ENCODE measurements around the gene KIR2DL1. TPM values are rescaled to one million over a fixed set of nuclear protein-coding genes. Genes with fewer than 3 reads are reported as not detected.
"Not testable (repeated sequence)": the region's sequence is repeated elsewhere in the genome, so short reads cannot be mapped to it uniquely, and the experiment has no call there.

Gene KIR2DL1
- polyA plus RNA-seq, 3 donors: not detected

- not testable (repeated sequence) for H3K27ac ChIP-seq (ENCODE audit: low read depth, low read length)
- 37 to 79% (median 70%) methylated on average over 3 to 4 of the region's 4 CpGs for WGBS, 3 donors
These were observed 3.1 kb upstream of the KIR2DL1 start for GRCh38 chr19:54766464-54766863.

DNA sequence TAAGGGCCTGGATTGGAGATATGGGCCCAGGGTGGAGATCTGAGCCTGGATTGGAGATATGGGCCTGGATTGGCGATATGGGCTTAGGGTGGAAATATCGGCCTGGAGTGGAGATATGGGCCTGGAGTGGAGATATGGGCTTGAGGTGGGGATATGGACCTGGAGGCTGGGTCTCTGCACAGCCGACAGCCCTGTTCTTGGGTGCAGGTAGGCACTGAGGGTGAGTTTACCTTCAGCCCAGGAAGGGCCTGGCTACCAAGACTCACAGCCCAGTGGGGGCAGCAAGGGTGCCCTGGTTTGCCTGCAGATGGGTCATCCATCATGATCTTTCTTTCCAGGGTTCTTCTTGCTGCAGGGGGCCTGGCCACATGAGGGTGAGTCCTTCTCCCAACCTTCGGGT, 918 bp downstream of the KIR2DL1 start:
- WGBS, 3 donors: 84 to 100% (median 85%) methylated on average over 3 to 4 of the region's 4 CpGs

GRCh38 chr19:54771018-54771960, 1.7 kb downstream of the KIR2DL1 start:
- H3K27ac ChIP-seq (ENCODE audit: low read depth, low read length): not testable (repeated sequence)
- 67 to 82% (median 80%) methylated on average over 10 to 14 of the region's 15 CpGs for WGBS, 3 donors

More for the DNA sequence above, 918 bp downstream of the KIR2DL1 start:
- H3K27ac ChIP-seq (ENCODE audit: low read depth, low read length): not testable (repeated sequence)

DNA sequence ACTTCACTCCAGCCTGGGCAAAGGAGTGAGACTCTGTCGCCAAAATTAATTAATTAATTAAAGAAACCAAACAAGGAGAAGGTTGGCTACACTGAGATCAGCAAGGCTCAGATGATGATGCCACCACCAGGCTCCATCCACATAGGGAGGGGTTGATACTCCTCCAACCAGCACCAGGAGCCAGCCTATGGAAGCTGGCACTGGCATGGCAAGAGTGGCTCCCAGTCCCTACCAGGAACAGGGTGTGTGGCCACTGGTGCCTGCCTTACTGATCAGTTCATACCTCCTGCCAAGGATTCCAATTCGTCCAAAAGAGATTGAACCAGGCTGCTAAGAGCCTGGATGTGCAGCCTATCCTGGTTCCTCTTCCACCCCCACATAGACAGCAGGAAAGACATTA, 3.1 kb downstream of the KIR2DL1 start:
- H3K27ac ChIP-seq (ENCODE audit: low read depth, low read length): not testable (repeated sequence)
- WGBS, 3 donors: 41 to 56% (median 48%) methylated on average over 2 of the region's 2 CpGs

DNA sequence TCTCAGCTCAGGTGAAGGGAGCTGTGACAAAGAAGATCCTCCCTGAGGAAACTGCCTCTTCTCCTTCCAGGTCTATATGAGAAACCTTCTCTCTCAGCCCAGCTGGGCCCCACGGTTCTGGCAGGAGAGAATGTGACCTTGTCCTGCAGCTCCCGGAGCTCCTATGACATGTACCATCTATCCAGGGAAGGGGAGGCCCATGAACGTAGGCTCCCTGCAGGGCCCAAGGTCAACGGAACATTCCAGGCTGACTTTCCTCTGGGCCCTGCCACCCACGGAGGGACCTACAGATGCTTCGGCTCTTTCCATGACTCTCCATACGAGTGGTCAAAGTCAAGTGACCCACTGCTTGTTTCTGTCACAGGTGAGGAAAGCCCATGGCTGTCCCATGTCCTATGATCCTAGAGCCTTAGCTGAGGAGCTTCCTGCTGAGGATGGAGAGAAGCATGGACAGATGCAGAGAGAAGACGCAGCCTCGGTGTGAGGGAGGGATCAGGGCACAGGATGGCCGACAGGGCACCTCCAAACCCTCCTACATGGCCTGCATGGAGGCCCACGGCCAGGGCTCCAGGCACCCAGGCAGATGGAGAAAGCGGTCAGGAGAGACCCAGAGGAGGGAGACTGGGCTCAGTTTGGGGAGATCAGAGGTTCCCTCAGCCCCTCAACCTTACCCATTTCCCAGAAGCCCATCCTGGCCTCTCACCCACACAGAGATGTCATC, 5.7 kb downstream of the KIR2DL1 start:
- WGBS, 3 donors: 63 to 78% (median 70%) methylated on average over 10 to 12 of the region's 12 CpGs
- not testable (repeated sequence) for H3K27ac ChIP-seq (ENCODE audit: low read depth, low read length)

DNA sequence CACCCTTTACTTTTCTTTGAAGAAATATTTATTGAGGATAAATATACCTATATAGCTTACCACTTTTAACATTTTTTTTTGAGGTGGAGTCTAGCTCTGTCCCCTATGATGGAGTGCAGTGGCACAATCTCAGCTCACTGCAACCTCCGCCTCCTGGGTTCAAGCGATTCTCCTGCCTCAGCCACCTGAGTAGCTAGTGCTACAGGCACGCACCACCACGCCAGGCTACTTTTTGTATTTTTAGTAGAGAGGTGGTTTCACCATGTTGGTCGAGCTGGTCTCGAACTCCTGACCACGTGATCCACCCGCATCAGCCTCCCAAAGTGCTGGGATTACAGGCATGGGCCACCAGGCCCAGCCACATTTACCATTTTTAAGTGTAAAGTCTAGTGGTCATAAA, 6.2 kb downstream of the KIR2DL1 start:
- WGBS, 3 donors: 59 to 85% (median 63%) methylated on average over 8 of the region's 8 CpGs

GRCh38 chr19:54777851-54778250, 8.3 kb downstream of the KIR2DL1 start:
- H3K27ac ChIP-seq (ENCODE audit: low read depth, low read length): not testable (repeated sequence)
- 20 to 70% (median 41%) methylated on average over 3 to 4 of the region's 4 CpGs for WGBS, 3 donors

More for the DNA sequence above, 6.2 kb downstream of the KIR2DL1 start:
- not testable (repeated sequence) for H3K27ac ChIP-seq (ENCODE audit: low read depth, low read length)

- not testable (repeated sequence) for H3K27ac ChIP-seq (ENCODE audit: low read depth, low read length)
- 46 to 80% (median 60%) methylated on average over 7 of the region's 7 CpGs for WGBS, 3 donors
These were observed 9.3 kb downstream of the KIR2DL1 start for GRCh38 chr19:54778896-54779295.

GRCh38 chr19:54782916-54783315, 13.3 kb downstream of the KIR2DL1 start:
- H3K27ac ChIP-seq (ENCODE audit: low read depth, low read length): not testable (repeated sequence)
- WGBS, 3 donors: 56 to 75% (median 73%) methylated on average over 4 of the region's 4 CpGs

DNA sequence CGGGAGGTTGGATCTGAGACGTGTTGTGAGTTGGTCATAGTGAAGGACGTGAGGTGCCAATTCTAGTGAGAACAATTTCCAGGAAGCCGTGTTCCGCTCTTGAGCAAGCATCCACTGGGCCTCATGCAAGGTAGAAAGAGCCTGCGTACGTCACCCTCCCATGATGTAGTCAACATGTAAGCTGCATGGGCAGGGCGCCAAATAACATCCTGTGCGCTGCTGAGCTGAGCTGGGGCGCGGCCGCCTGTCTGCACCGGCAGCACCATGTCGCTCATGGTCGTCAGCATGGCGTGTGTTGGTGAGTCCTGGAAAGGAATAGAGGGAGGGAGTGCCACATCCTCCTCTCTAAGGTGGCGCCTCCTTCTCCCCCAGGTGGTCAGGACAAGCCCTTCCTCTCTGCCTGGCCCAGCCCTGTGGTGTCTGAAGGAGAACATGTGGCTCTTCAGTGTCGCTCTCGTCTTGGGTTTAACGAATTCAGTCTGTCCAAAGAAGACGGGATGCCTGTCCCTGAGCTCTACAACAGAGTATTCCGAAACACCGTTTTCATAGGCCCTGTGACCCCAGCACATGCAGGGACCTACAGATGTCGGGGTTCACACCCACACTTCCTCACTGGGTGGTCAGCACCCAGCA, 16.6 kb downstream of the KIR2DL1 start:
- H3K27ac ChIP-seq (ENCODE audit: low read depth, low read length): not testable (repeated sequence)
- WGBS, 3 donors: 82 to 88% (median 87%) methylated on average over 23 to 24 of the region's 24 CpGs

DNA sequence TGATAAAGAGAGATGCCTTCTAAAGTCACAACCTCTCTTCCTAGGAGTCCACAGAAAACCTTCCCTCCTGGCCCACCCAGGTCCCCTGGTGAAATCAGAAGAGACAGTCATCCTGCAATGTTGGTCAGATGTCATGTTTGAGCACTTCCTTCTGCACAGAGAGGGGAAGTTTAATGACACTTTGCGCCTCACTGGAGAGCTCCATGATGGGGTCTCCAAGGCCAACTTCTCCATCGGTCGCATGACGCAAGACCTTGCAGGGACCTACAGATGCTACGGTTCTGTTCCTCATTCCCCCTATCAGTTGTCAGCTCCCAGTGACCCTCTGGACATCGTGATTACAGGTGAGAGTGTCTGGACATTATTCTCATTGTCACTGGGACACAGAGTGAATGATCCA, 18.6 kb downstream of the KIR2DL1 start:
- H3K27ac ChIP-seq (ENCODE audit: low read depth, low read length): not testable (repeated sequence)
- WGBS, 3 donors: 51 to 72% (median 59%) methylated on average over 6 of the region's 6 CpGs

GRCh38 chr19:54790711-54791110, 21.1 kb downstream of the KIR2DL1 start:
- no peak overlapping the region for H3K27ac ChIP-seq (ENCODE audit: low read depth, low read length)
- 57 to 74% (median 71%) methylated on average over 5 of the region's 5 CpGs for WGBS, 3 donors

- H3K27ac ChIP-seq (ENCODE audit: low read depth, low read length): no peak overlapping the region
- 70 to 89% (median 78%) methylated on average over 6 of the region's 6 CpGs for WGBS, 3 donors
These were observed 21.9 kb downstream of the KIR2DL1 start for GRCh38 chr19:54791476-54791875.

GRCh38 chr19:54792814-54793213, 23.2 kb downstream of the KIR2DL1 start:
- WGBS, 3 donors: 26 to 59% (median 27%) methylated on average over 8 of the region's 8 CpGs
- no peak overlapping the region for H3K27ac ChIP-seq (ENCODE audit: low read depth, low read length)

GRCh38 chr19:54795758-54796157, 26.2 kb downstream of the KIR2DL1 start:
- no peak overlapping the region for H3K27ac ChIP-seq (ENCODE audit: low read depth, low read length)
- 24 to 38% (median 27%) methylated on average over 1 of the region's 1 CpG for WGBS, 3 donors

- no peak within 1 kb of the TSS for H3K27ac ChIP-seq (ENCODE audit: low read depth, low read length)
- 79 to 82% (median 81%) methylated on average over 10 of the region's 10 CpGs for WGBS, 3 donors
These were observed 33.8 kb downstream of the KIR2DL1 start, which contains the start of gene KIR2DL4 for GRCh38 chr19:54803410-54803809. TSS of gene KIR2DL4 (plus strand) at chr19:54803610. CDS start at chr19:54803652, 42 bp downstream.

GRCh38 chr19:54804101-54804500, 34.5 kb downstream of the KIR2DL1 start:
- no peak overlapping the region for H3K27ac ChIP-seq (ENCODE audit: low read depth, low read length)
- 56 to 64% (median 63%) methylated on average over 5 of the region's 5 CpGs for WGBS, 3 donors

DNA sequence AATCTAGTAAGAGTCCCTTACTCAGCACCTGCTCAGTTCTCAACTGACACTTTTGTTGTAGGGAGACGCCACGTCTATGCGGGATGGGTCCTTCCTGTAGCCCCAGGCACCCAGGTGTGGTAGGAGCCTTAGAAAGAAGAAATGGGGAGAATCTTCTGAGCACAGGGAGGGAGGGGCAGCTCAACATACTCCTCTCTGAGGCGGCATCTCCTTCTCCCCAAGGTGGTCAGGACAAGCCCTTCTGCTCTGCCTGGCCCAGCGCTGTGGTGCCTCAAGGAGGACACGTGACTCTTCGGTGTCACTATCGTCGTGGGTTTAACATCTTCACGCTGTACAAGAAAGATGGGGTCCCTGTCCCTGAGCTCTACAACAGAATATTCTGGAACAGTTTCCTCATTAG, 35.0 kb downstream of the KIR2DL1 start:
- WGBS, 3 donors: 82 to 91% (median 89%) methylated on average over 10 of the region's 10 CpGs
- no peak overlapping the region for H3K27ac ChIP-seq (ENCODE audit: low read depth, low read length)

All from adipose tissue (tissue), 3 donors.